Left renal pelvis (tissue), 4 donors: Measurements from ENCODE around the gene USP11. TPM values are rescaled to one million over a fixed set of nuclear protein-coding genes. Genes with fewer than 3 reads are reported as not detected.
"Not testable (repeated sequence)": the region's sequence is repeated elsewhere in the genome, so short reads cannot be mapped to it uniquely, and the experiment has no call there.

Experiments
- DNase-seq, 4 donors: peaks; one replicate each; pipeline ENCODE4 v3.0.0-alpha.2; 2013; ENCODE audit warnings: low read depth in 4 of 4, low spot score in 3 of 4
- polyA plus RNA-seq, 4 donors: library from polyadenylated mRNA; unstranded; fragments of 120-200 nt; gene quantifications; one replicate each; pipeline ENCODE4 v1.2.1, GENCODE V29; 2013; ENCODE audit not compliant: insufficient read length in 4 of 4

USP11 gene
- polyA plus RNA-seq, 4 donors = 115 to 154 (median 138) TPM

GRCh38 chrX:47242321-47242720 is 9.5 kb downstream of the USP11 start:
- no peak for DNase-seq

- no peak for DNase-seq
These were observed 10.5 kb downstream of the USP11 start for GRCh38 chrX:47243351-47243750.

- DNase-seq = no peak
These were observed 11.9 kb downstream of the USP11 start for GRCh38 chrX:47244676-47245075.

GRCh38 chrX:47245156-47245555 is 12.3 kb downstream of the USP11 start:
- DNase-seq = no peak

- no peak for DNase-seq
These were observed 14.6 kb downstream of the USP11 start for GRCh38 chrX:47247206-47247998.

GRCh38 chrX:47247999-47248320 is 15.2 kb downstream of the USP11 start:
- no peak for DNase-seq

GRCh38 chrX:47248576-47248975 is 15.8 kb downstream of the USP11 start:
- no peak for DNase-seq

GRCh38 chrX:47250017-47250347 is 17.2 kb downstream of the USP11 start:
- DNase-seq = no peak

- not testable (repeated sequence) for DNase-seq
These were observed 24.8 kb downstream of the USP11 start for GRCh38 chrX:47257620-47258019.

GRCh38 chrX:47264483-47265173 is 31.8 kb downstream of the USP11 start:
- no peak for DNase-seq

- DNase-seq = no peak
These were observed 33.8 kb downstream of the USP11 start for GRCh38 chrX:47266643-47267042.

- DNase-seq = no peak
These were observed 39.2 kb downstream of the USP11 start for GRCh38 chrX:47272013-47272408.

- DNase-seq = no peak
These were observed 40.4 kb downstream of the USP11 start for GRCh38 chrX:47273011-47273730.

GRCh38 chrX:47278691-47279090 is 45.9 kb downstream of the USP11 start:
- no peak for DNase-seq

- peak in 3 of 4 donors; percentile 48 to 69 (median 64) for DNase-seq
These were observed 50.4 kb downstream of the USP11 start for GRCh38 chrX:47283015-47283771.

- DNase-seq = not testable (repeated sequence)
These were observed 51.8 kb downstream of the USP11 start for GRCh38 chrX:47284616-47285015.

GRCh38 chrX:47285836-47286320 is 53.1 kb downstream of the USP11 start:
- no peak for DNase-seq

GRCh38 chrX:47293106-47293505 is 60.3 kb downstream of the USP11 start:
- no peak for DNase-seq

- DNase-seq = no peak
These were observed 64.1 kb downstream of the USP11 start for GRCh38 chrX:47296766-47297365.

GRCh38 chrX:47297874-47298273 is 65.1 kb downstream of the USP11 start:
- DNase-seq = peak in 1 of 4 donors; percentile 50
